ENCODE results near the gene NNT. TPM values are rescaled to one million over a fixed set of nuclear protein-coding genes. Genes with fewer than 3 reads are reported as not detected.
A peak's percentile ranks its signal among the peaks of the same experiment; 100 is the strongest.
"Not testable (repeated sequence)": the region's sequence is repeated elsewhere in the genome, so short reads cannot be mapped to it uniquely, and the experiment has no call there.

Gene NNT
- total and polyA plus RNA-seq, 8 donors: 72.4 to 112 (median 85.1) TPM

DNA sequence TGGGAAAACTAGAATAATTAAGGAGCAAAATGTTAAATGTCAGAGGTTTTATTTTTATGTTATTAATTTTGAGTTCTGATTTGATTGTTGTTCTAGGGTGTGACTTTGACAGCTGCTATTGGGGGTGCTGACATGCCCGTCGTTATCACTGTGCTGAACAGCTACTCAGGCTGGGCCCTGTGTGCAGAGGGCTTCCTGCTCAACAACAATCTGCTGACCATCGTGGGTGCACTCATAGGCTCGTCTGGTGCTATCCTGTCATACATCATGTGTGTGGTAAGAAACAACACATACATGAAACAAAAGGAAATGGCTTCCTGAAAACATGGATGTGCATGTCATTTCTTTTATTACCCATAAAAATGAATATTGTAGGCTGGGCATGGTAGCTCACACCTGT, 56.1 kb downstream of the NNT start:
- Histone ChIP-seq H3K27ac (no peak overlapping the region), H3K9me3 (no peaks in the 10 kb centered on the region), H3K27me3 (no peaks in the 10 kb centered on the region), H3K4me1 (no peaks in the 10 kb centered on the region), H3K4me3 (no peak overlapping the region), H3K36me3 (peaks cover 0 to 61% of the 10 kb centered on the region in 2 donors)
- ATAC-seq (no peak), DNase-seq (no peak)
- TF ChIP-seq, protein P1, sequence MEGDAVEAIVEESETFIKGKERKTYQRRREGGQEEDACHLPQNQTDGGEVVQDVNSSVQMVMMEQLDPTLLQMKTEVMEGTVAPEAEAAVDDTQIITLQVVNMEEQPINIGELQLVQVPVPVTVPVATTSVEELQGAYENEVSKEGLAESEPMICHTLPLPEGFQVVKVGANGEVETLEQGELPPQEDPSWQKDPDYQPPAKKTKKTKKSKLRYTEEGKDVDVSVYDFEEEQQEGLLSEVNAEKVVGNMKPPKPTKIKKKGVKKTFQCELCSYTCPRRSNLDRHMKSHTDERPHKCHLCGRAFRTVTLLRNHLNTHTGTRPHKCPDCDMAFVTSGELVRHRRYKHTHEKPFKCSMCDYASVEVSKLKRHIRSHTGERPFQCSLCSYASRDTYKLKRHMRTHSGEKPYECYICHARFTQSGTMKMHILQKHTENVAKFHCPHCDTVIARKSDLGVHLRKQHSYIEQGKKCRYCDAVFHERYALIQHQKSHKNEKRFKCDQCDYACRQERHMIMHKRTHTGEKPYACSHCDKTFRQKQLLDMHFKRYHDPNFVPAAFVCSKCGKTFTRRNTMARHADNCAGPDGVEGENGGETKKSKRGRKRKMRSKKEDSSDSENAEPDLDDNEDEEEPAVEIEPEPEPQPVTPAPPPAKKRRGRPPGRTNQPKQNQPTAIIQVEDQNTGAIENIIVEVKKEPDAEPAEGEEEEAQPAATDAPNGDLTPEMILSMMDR (IDR thresholded peaks at IDR 0.05): no peak
- intact Hi-C loops (cut with DNase I): no loop called here

DNA sequence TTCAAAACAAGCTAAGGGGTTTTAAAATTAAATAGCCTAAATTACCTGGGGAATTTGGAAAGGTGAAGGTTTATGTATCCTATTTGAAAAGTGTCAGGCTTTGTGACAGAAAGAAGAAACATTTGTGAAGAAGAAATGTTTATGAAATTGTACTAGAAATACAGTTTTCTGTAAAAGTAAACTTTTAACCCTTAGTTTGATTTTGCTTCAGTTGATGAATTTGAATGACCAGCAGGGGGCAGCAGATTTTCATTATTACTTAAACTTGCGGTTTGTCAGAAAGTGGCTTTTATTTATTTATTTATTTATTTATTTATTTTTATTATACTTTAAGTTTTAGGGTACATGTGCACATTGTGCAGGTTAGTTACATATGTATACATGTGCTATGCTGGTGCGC, 58.1 kb downstream of the NNT start:
- intact Hi-C loops (cut with DNase I): no loop called here
- Histone ChIP-seq H3K27ac (no peak overlapping the region), H3K36me3 (peaks cover 0 to 63% of the 10 kb centered on the region in 2 donors), H3K9me3 (no peaks in the 10 kb centered on the region), H3K27me3 (no peaks in the 10 kb centered on the region), H3K4me3 (no peak overlapping the region), H3K4me1 (peaks cover 0 to 3% of the 10 kb centered on the region in 2 donors)
- ATAC-seq (no peak), DNase-seq (peak in 1 of 4 donors; percentile 44)
- TF ChIP-seq, protein P1 (IDR thresholded peaks at IDR 0.05): peak; percentile 35 to 49

DNA sequence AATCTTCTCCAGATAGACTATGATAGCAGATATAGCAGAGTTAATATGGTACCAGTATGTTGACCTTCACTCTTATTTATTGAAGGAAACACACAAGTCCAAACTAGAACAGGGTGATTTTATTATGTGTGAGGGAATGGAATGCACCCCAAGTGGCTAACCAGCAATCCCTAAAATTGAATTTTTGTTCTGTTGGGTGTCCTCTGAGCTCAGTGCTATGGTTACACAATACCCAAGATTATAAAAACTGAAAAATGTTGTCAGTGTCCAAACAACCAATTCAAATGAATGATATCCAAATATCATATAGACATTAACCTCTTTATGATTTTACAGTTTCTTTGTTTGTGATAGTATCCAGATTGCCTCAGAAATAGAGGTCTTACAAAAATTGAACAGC, 60.9 kb downstream of the NNT start:
- intact Hi-C loops (cut with DNase I): no loop called here
- DNase-seq (peak in 1 of 4 donors; percentile 16), ATAC-seq (no peak)
- Histone ChIP-seq H3K27ac (no peak overlapping the region), H3K4me3 (no peak overlapping the region), H3K36me3 (peaks cover 0 to 40% of the 10 kb centered on the region in 2 donors), H3K9me3 (no peaks in the 10 kb centered on the region), H3K4me1 (peaks cover 0 to 3% of the 10 kb centered on the region in 2 donors), H3K27me3 (no peaks in the 10 kb centered on the region)
- TF ChIP-seq, protein P1 (IDR thresholded peaks at IDR 0.05): no peak

DNA sequence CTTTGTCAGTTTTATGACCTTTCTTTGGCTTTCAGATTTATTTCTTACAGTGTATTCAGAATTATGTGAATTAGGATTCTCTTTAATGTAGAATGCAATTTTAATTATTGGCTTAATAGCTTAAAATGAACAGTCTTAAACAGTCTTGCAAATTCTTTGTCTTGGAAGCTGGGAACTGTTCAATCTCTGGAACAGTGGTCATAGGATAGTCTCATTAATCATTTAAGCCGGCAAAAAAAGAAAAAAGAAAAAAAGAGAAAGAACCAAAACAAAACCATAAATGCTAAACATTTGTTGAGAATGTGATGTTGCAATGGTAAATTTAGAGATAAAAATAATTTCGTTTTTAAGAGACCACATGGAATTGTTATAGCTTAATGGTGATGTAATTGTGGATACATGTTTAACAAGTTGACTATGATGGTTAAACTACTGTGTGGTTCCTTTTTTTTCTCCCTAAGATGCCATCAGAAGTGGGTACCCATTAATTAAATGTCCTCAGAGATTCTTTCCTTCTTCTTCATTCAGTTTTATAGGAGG, 61.6 kb downstream of the NNT start:
- no peak overlapping the region for H3K4me3 ChIP-seq
- ATAC-seq (no peak), DNase-seq (peak in 1 of 4 donors; percentile 21)
- H3K4me1 ChIP-seq: peaks cover 0 to 3% of the 10 kb centered on the region in 2 donors
- no peaks in the 10 kb centered on the region for H3K27me3 ChIP-seq
- TF ChIP-seq, protein P1 (IDR thresholded peaks at IDR 0.05): no peak
- intact Hi-C loops (cut with DNase I): no loop called here
- no peak overlapping the region for H3K27ac ChIP-seq
- H3K9me3 ChIP-seq: no peaks in the 10 kb centered on the region
- peaks cover 0 to 34% of the 10 kb centered on the region in 2 donors for H3K36me3 ChIP-seq

DNA sequence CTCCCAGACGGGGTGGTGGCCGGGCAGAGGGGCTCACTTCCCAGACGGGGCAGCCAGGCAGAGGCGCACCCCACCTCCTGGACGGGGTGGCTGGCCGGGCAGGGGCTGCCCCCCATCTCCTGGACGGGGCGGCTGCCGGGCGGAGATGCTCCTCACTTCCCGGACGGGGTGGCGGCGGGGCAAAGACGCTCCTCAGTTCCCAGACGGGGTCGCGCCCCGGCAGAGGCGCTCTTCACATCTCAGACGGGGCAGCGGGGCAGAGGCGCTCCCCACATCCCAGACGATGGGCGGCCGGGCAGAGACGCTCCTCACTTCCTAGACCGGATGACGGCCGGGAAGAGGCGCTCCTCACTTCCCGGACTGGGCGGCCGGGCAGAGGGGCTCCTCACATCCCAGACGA, 62.8 kb downstream of the NNT start:
- H3K4me3 ChIP-seq; H3K9me3 ChIP-seq; H3K4me1 ChIP-seq; H3K27me3 ChIP-seq; intact Hi-C loops (cut with DNase I); H3K27ac ChIP-seq; ATAC-seq: not testable (repeated sequence)
- DNase-seq: peak in 1 of 4 donors; percentile 71
- H3K36me3 ChIP-seq: peaks cover 0 to 22% of the 10 kb centered on the region in 2 donors

DNA sequence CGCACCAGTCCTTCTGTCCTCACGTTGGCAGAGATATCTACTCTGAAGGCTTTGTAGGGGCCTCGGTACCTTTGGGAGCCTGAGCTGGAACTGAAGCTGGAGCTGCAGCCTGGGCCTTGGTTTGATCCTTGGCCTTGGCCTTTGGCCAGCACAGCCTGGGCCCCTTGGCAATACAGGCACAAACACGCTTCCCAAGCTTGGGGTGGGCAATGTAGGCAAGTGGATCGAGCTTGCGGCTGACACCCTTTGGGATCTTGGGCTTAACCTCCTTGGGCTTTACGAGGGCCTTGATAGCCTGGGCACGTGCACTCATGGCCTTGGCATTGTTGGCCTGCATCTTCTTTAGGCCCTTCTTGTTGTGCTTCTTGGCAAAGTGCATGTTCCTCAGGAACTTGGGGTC, 63.7 kb downstream of the NNT start:
- H3K9me3 ChIP-seq; ATAC-seq; DNase-seq; H3K27ac ChIP-seq; intact Hi-C loops (cut with DNase I); H3K4me1 ChIP-seq; H3K4me3 ChIP-seq; H3K27me3 ChIP-seq: not testable (repeated sequence)
- H3K36me3 ChIP-seq: peaks cover 0 to 17% of the 10 kb centered on the region in 2 donors

DNA sequence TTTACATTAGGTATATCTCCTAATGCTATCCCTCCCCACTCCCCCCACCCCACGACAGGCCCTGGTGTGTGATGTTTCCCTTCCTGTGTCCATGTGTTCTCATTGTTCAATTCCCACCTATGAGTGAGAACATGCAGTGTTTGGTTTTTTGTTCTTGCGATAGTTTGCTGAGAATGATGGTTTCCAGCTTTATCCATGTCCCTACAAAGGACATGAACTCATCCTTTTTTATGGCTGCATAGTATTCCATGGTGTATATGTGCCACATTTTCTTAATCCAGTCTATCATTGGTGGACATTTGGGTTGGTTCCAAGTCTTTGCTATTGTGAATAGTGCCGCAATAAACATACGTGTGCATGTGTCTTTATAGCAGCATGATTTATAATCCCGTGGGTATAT, 64.4 kb downstream of the NNT start:
- intact Hi-C loops (cut with DNase I); H3K27me3 ChIP-seq: not testable (repeated sequence)
- peaks cover 0 to 18% of the 10 kb centered on the region in 2 donors for H3K36me3 ChIP-seq

More for the DNA sequence above, 64.4 kb downstream of the NNT start:
- ATAC-seq, DNase-seq, H3K9me3 ChIP-seq, H3K27ac ChIP-seq, H3K4me1 ChIP-seq, H3K4me3 ChIP-seq: not testable (repeated sequence)

All from left lung (tissue), 10 donors.